ENCODE results near the gene SNAP29.
"Not testable (repeated sequence)": the region's sequence is repeated elsewhere in the genome, so short reads cannot be mapped to it uniquely, and the experiment has no call there.

The SNAP29 gene

DNA sequence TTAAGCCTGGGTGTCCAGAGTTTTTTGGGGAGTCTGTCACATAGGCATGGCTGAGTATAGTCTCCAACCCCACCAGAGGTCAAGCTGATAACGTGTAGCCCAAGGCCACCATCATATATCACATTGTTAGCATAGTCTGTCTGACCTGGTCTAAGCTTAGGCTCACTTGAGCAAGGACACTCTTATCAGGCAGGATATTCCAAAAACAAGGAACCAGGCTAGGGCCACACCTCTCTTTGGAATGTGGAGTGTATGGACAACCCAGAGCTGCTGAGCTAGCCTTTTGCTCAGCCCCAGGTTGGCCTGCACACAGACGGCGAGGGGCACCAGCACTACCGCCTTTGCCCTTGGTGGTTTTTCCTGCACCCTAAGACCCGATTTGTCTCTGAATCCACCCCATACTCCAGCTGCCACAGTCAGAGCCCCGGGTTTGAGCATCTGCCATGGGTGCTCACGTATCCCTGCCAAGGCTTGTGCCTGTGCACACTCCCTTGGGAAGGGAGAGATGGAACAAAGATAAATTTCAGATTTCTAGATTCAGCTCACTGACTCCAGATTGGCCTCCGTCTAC, 7.2 kb downstream of the SNAP29 start:
- H3K4me3 ChIP-seq (ENCODE audit: low read depth, low read length) = no peak overlapping the region

DNA sequence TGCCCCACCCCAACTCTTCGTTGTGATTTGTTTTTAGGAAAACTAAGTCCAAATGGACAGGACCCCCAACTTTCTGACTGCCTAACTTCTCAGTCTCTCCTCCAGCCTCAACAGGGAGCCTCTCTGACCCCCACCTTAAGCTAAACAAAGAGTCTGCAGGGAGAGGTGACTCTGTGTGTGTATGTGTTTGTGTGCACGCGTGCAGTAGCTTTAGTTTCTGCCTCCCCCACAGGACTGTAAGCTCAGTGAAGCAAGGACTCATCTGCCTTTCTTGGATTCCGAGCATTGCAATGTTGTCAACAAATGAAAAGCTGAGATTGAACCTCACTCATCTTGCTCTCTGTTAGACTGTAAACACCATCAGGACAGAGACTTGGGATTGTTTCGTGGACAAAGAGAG, 7.9 kb downstream of the SNAP29 start:
- H3K4me3 ChIP-seq (ENCODE audit: low read depth, low read length) = no peak overlapping the region

DNA sequence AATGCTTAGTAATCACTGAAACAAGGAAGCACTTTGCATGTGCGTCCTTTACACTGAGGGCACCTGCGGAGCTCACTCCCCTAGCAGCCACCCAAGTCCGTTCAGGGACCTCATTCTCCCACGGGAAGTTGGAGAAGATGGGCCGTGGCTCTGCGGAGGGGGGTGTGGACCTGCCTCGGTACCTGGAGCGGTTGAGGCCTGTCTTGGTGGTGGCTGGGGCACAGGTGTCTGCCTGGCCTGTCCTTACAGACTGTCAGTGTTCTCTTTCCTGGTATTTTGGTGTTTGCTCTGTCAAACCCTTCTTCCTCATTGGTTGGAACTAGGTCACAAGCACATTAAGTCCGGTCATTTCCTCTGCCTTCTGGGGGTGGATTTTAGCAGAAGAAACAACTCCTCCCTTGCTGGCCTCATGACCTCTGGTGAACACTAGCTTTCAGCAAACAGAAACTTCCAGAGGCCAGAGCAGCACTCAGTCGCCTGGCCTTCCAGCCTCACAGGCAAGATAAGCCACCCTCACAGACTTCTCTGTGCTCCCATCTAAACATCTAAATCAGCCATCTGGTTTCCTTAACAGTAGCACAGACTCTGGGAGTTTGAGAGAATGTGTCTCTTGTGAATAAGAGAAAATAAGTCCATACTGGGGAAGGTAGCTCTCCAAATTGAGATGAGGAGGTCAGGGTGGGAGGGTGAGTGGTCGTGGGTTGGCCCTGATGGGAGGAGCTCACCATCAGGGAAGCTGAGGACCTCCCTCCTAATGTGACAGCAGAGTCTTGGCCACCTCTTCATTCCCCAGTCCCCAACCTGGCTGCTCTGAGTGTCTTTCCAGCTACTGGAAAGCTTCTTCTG, 8.6 kb downstream of the SNAP29 start:
- no peak overlapping the region for H3K4me3 ChIP-seq (ENCODE audit: low read depth, low read length)

DNA sequence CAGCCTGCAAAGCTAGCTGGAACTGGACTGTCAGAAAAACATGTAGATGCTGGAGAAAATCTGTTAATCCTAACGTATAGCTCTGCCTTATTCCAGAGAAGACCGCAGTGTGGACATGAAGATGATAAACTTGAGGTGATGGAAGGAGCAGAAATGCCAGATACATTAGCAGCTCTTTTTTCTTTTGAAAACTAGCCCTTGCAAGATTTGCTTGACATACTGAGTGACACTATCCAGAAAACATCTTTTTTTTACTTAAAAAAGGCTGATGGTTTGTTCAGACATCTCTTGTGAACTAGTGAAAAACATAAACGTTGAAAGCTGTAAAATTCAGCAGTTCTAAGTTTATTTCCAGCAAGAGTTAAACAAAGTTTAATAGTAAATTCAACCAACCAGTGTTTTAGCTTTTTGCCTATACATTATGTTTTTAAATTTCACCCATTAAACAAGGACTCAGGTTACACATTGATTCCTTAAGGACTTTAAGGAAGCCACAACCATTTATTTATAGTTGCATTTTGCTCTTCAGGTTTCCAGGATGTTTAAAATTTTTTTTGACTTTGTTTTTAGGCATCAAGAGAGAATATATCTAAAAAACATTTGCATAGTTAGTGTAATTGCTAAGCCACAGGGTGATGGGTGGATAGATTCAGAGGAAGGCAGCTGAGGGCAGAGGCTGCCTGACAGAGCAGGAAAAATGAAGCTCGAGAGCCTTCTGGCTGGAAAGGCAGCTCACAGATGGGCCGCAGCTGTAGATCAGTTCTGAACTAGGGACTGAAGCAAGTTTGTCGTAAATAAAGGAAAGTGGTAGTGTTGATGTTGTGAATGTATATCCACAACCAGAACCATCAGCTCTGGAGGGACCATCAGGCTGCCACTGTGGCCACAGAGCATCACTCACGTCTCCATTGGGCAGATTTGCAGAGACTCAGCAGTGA, 9.5 kb downstream of the SNAP29 start:
- H3K4me3 ChIP-seq (ENCODE audit: low read depth, low read length) = no peak overlapping the region

DNA sequence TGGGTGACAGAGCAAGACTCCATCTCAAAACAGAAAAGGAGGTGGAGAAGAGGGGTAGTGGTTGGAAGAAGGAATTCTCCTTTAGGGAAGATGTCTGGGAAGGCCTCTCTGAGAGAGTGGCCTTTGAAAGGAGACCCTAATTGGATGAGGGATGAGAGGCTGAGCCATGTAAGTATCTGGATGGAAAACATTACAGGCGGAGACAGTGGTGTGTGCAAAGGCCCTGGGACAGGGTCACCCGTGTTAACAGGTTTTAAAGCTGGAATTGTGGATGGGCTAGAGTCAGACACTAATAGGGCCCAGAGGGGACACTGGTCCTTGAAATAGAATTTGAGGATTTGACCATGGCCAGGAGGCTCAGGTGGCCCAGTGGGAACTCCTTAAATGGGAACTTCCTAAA, 10.4 kb downstream of the SNAP29 start:
- H3K4me3 ChIP-seq (ENCODE audit: low read depth, low read length) = no peak overlapping the region

DNA sequence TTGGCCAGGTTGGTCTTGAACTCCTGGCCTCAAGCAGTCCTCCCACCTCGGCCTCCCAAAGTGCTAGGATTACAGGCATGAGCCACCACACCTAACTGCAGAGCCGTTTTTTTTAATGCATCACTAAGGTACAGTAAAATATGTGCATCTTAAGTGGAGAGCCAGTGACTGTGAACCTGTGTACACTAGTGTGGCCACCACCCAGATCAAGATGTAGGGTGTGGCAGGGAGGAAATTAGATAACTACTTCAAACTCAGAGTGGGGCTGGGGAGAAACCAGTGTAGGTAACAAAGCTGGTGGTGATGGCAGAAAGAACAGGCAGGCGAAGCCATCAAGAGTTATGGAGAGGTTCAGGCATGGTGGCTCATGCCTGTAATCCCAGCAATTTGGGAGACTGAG, 14.4 kb downstream of the SNAP29 start:
- H3K4me3 ChIP-seq (ENCODE audit: low read depth, low read length) = no peak overlapping the region

DNA sequence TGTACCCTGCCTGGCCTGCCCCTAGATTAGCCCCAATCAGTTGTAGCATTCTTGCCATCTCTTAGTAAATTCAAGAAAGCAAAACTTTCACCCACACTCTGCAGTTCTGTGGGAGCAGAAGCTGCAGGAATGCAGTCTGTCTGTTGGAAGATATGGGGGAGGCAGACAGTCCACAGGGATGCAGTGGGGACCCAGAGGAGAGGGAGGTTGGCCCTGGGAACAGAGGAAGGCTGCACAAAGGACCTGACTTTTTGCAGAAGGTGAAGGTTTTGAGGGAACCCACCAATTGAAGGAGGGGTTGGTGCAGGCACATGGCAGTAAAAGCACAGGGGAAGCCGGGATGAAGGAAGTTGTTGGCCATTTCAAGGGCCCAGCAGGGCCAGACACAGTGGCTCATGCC, 16.5 kb downstream of the SNAP29 start:
- H3K4me3 ChIP-seq (ENCODE audit: low read depth, low read length) = no peak overlapping the region

DNA sequence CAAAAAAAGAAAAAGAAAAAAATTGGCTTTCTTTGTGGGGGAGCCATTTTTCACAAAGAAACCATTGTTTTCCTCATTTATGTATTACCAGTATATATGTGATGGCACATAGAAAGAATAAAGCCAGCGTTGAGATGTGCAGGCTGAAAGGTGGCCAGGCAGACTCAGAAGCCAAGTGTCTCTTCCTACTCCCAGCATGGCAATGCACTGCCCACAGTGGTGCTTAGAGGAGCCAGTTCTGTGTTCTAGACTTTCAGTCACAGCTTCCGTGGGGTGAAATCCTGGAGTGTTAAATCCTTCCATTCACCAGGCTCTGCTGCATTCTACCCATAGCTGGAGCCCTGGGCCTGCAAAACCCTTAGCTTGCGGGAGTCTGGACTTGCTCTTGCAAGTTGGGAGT, 18.9 kb downstream of the SNAP29 start:
- no peak overlapping the region for H3K4me3 ChIP-seq (ENCODE audit: low read depth, low read length)

DNA sequence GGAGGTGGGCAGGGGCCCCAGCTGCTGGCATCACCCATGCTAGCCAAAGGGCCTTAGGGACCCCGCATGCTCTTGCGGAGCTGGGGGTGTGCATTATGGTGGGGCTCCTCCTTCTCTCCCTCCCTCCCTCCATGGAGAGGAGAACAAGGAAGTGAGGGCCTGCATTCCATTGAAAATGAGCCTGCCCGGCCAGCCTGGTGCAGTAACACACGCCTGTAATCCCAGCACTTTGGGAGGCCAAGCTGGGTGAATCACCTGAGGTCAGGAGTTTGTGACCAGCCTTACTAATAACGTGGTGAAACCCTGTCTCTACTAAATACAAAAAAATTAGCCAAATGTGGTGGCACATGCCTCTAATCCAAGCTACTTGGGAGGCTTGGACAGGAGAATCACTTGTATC, 22.4 kb downstream of the SNAP29 start:
- no peak overlapping the region for H3K4me3 ChIP-seq (ENCODE audit: low read depth, low read length)

DNA sequence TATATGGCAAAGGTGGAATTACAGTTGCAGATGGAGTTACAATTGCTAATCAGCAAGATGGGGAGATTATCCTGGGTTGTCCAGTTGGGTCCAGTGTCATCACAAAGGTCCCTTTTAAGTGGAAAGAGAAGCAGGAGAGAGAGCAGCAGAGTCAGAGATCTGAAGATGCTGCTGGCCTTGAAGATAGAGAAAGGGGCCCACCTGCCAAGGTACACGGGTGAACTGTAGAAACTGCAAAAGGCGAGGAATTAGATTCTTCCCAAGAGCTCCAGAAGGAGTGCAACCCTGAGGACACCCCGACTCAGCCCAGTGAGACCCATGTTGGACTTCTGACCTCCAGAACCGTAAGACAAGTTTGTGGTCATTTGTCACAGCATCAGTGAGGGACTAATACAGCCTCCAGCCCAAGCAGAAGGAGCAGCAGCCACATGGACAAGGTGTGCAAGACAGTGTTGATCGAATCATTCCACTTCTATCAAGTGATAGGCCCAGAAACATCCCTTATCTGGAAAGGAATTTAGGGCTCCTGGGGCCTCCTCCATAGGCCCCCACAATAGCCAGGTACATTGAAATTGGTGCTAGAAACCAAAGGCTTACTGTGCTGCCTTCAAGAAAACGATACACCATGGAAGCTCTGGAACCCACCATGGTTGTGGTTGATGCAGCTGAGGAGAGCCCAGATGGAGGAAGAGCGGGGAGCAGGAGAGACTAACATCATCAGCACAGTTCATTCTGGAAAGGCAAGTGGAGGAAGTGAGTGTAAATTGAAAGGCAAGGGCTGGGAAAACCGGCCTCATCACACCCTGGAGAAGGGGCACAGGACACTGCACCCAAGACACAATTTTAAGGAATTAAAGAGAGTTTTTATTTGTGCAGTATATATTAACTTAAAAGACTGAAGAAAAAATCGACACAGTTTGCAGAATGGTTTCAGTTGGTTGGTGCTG, 23.3 kb downstream of the SNAP29 start:
- no peak overlapping the region for H3K4me3 ChIP-seq (ENCODE audit: low read depth, low read length)

DNA sequence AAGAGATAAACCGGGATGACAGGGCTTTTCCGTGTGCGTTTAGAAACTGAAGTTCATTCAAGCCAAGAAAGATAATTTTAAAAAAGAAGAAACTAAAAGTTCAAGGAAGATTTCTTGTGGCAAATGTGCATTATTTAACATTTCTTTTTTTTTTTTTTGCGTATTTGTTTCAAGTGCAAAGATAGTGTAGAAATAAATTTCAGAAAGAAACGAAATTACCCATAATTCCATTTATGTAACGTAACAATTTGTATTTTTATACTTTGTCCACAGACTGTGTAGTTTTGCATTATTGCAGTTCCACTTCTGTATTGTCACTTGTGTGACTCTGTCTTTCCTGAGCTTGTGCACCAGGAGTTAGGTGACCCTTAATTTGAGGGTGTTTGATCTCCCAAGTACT, 24.0 kb downstream of the SNAP29 start:
- H3K4me3 ChIP-seq (ENCODE audit: low read depth, low read length) = no peak overlapping the region

DNA sequence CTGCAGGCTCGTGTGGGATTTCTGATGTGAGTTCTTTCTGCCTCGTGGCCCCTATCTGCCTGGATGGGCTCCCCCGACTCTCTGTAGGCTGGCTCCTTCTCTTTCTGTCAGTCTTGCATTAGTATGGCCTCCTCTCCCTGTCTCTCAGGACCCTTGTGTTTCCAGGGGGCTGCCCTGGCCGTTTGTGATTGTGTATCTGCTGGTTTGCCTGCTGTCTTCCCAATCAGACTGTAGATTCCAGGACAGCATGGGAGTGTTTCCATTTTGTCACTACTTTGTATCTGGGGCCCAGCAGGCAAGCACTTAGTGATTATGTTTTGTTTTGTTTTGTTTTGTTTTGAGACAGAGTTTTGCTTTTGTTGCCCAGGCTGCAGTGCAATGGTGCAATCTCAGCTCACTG, 25.6 kb downstream of the SNAP29 start:
- H3K4me3 ChIP-seq (ENCODE audit: low read depth, low read length) = no peak overlapping the region

DNA sequence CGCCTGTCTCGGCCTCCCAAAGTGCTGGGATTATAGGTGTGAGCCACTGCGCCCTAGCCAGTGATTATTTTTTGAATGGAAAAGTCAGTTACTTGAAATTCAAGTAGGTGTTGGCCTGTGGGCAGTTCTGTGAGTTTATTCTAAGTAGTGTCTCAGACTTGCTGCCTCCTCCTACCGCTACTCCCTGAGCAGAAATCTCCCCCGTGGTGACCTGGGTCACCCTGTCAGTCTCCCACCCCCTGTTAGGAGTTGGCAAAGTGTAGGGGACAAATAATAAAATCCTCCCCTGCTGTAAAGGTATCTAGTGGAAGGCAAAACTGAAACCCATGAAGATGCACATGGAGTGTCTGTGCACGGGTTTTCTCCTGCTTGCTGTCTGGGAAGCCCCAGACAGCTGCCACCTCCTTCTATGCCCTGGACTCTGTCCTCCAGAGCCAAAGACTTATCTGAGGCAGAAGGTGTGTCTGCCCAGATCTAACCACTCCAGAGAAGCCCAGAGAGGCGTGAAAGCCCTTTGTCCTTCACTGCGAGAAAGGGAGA, 26.3 kb downstream of the SNAP29 start:
- no peak overlapping the region for H3K4me3 ChIP-seq (ENCODE audit: low read depth, low read length)

DNA sequence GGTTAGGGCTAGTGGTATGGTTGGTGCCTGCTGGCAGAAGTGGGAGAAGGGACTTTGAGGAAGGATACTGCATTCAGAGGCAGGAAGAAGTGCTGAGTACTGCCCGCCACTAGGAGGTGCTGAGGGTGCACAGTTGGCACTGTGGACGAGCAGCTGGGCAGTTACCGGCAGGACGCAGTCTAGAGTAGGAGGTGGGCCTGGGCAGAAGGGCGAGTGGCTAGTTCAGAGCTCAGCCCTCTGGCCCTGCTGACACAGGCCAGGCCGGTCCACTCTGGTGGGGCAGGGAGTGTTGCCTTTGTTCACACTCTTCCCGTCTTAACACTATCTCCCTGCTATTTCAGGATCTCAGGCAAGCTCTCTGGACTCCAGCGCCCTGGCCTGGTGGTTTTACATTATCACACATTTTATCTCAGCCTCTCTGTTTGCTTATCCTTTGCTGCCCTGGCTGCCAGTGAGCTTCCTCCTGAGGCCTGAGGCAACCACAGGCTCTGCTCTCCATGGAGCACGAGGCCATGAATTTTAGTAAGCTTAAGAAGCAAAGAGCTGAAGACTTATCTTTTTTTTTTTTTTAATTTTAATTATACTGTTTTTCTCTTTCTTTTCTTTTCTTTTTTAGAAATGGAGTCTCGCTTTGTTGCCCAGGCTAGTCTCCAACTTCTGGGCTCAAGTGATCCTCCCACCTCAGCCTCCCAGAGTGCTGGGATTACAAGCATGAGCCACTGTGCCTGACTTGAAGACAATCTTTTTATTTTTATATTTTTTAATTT, 26.9 kb downstream of the SNAP29 start:
- no peak overlapping the region for H3K4me3 ChIP-seq (ENCODE audit: low read depth, low read length)

DNA sequence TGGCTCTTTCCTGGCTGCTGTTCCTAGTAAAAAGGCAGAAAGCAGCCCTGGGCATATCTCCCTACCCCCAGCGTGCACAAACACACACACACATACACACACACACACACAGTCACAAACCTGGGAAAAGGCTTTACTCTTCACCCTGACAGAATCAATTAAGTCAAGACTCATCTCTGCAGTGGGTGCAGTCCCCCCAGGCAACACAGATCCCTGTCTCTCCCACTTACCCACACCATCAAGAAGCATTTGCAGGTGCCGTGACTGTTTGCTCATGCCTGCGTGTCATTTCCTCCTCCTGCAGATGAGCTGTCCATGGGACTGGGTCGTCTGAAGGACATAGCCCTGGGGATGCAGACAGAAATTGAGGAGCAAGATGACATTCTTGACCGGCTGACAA, 28.6 kb downstream of the SNAP29 start:
- no peak overlapping the region for H3K4me3 ChIP-seq (ENCODE audit: low read depth, low read length)

DNA sequence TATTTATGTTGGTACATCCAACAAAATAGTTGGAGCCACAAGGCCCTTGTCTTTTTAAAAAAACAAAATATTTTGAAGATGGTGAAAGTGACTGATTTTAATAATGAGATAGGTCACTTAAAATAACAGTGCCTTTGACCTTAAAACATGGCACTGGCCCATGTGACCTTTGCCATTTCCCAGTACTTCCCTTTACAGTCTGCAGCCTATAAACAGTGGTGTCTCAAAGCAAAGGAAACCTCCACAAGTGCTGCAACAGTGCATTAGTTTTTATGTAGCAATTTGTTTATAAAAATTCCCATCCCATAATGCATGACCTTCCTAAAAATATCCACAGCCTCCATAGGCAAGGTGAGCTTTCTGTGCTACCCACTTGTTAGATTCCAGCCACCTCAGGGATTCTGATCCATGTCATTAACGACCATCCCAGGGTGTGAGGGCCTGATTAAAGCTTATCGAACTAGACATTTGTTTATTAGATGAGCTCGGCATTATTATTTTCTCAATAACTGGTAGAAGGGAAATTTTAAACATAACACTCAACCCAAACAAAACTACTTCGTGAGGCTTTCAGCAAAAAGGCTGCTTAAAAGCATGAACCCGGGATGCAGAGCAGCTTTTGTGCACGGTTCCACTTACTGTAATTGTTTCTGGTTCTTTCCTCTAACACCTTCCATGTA, 30.4 kb downstream of the SNAP29 start:
- no peak overlapping the region for H3K4me3 ChIP-seq (ENCODE audit: low read depth, low read length)

DNA sequence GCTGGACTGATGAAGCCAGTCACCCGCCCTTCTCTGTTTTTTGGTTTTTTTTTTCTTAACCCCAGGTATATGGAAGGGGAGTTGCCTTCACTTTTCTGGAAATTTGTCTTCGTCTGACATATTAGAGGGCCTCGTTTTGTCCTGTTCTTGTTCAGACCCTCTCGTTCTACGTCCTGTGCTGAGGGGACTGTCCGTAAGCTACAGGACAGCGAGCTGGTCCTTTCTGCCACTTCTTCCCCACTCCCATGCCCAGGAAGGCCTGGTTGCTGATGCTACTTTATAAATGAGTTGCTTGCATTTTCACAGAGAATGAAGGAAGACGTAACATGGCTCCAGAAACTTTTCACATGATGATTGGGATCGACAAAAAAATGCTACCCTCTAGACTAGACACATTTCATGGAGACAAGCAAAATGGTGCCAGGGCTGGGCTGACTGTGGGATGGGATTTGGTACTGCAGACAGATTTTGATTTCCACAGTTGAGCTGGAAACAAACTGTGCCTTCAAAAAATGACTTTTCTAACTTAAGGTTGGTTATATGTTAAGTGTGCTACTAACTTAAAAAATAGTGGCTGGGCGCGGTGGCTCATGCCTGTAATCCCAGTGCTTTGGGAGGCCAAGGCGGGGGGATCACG, 31.2 kb downstream of the SNAP29 start:
- H3K4me3 ChIP-seq (ENCODE audit: low read depth, low read length) = no peak overlapping the region

DNA sequence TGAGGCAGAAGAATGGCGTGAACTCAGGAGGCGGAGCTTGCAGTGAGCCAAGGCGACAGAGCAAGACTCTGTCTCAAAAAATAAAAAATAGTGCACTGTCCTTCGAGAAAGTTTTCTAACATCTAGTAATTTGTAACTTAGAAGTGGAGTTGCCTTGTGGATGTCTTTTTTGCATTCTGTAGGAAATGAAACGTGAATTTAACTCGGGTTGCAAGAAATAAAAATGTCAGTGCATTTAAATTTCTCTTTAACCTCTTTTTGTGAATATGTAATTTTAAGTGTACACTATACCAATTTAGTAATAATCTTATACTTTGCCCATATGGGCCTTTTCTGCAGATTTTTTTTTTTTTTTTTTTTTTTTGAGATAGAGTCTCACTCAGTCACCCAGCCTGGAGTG, 32.2 kb downstream of the SNAP29 start:
- no peak overlapping the region for H3K4me3 ChIP-seq (ENCODE audit: low read depth, low read length)

DNA sequence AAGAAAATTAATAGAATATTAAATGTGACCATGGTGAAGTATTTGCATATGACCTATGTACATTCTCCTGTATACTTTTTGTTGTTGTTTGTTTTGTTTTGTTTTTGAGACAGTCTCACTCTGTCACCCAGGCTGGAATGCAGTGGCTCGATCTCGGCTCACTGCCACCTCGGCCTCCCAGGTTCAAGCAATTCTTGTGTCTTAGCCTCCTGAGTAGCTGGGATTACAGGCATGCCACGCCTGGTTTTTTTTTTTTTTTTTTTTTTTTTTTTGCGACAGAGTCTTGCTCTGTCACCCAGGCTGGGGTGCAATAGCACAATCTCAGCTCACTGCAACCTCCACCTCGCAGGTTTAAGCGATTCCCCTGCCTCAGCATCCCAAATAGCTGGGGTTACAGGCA, 38.9 kb downstream of the SNAP29 start:
- not testable (repeated sequence) for H3K4me3 ChIP-seq (ENCODE audit: low read depth, low read length)

Measured in iPS-11a (cell line).